GM11168 (cell line): ENCODE results near the gene LDB2.

Experiments used
- in situ Hi-C: fragments of 300-500 bp; cut with MboI; formaldehyde crosslinking; loops from one replicate; pipeline ENCODE4 v1.12.0; 2022; ENCODE audit warnings: low sequenced_read_pairs; ENCODE audit not compliant: unreplicated experiment

LDB2 gene

GRCh38 chr4:16812041-16812440, 86.4 kb downstream of the LDB2 start:
- in situ Hi-C loops = no loop called here

- in situ Hi-C loops = no loop called here
Observed at GRCh38 chr4:16809943-16810342, 88.5 kb downstream of the LDB2 start.

GRCh38 chr4:16809064-16809463, 89.4 kb downstream of the LDB2 start:
- in situ Hi-C loops = no loop called here

GRCh38 chr4:16807355-16807754, 91.1 kb downstream of the LDB2 start:
- in situ Hi-C loops = no loop called here

- in situ Hi-C loops = no loop called here
Observed at GRCh38 chr4:16804581-16804980, 93.9 kb downstream of the LDB2 start.

GRCh38 chr4:16802044-16802443, 96.4 kb downstream of the LDB2 start:
- in situ Hi-C loops = no loop called here

- in situ Hi-C loops = no loop called here
Observed at GRCh38 chr4:16801356-16801755, 97.1 kb downstream of the LDB2 start.

- in situ Hi-C loops = no loop called here
Observed at GRCh38 chr4:16794816-16795445, 103.5 kb downstream of the LDB2 start.

GRCh38 chr4:16791460-16791859, 107.0 kb downstream of the LDB2 start:
- in situ Hi-C loops = no loop called here

- in situ Hi-C loops = no loop called here
Observed at GRCh38 chr4:16790508-16790907, 107.9 kb downstream of the LDB2 start.

GRCh38 chr4:16788868-16789267, 109.6 kb downstream of the LDB2 start:
- in situ Hi-C loops = no loop called here

GRCh38 chr4:16785793-16786527, 112.5 kb downstream of the LDB2 start:
- in situ Hi-C loops = no loop called here

- in situ Hi-C loops = no loop called here
Observed at GRCh38 chr4:16783119-16783518, 115.3 kb downstream of the LDB2 start.

GRCh38 chr4:16779028-16779675, 119.3 kb downstream of the LDB2 start:
- in situ Hi-C loops = no loop called here

- in situ Hi-C loops = no loop called here
Observed at GRCh38 chr4:16777726-16778125, 120.7 kb downstream of the LDB2 start.

- in situ Hi-C loops = no loop called here
Observed at GRCh38 chr4:16775411-16776154, 122.9 kb downstream of the LDB2 start.

- in situ Hi-C loops = no loop called here
Observed at GRCh38 chr4:16772366-16772850, 126.0 kb downstream of the LDB2 start.

GRCh38 chr4:16770710-16771285, 127.6 kb downstream of the LDB2 start:
- in situ Hi-C loops = no loop called here

- in situ Hi-C loops = no loop called here
Observed at GRCh38 chr4:16767861-16768260, 130.6 kb downstream of the LDB2 start.

GRCh38 chr4:16767251-16767650, 131.2 kb downstream of the LDB2 start:
- in situ Hi-C loops = no loop called here
